HG03521 (cell line): ENCODE results near the gene VBP1.
"Not testable (repeated sequence)": the region's sequence is repeated elsewhere in the genome, so short reads cannot be mapped to it uniquely, and the experiment has no call there.

Experiments used
- ATAC-seq: cut with Tn5 transposase; IDR thresholded peaks from one replicate; pipeline ENCODE4 v1.9.1; 2021; ENCODE audit warnings: mild to moderate bottlenecking, moderate library complexity; ENCODE audit not compliant: unreplicated experiment

VBP1 gene

GRCh38 chrX:155216179-155216939, at the start of gene VBP1:
VBP1 (plus strand) TSS chrX:155216460; CDS start chrX:155216483, 23 bp downstream.
- peak; percentile 98 for ATAC-seq

- ATAC-seq, result no peak
Measured at GRCh38 chrX:155169881-155170280, 46.4 kb upstream of the VBP1 start.

GRCh38 chrX:155179346-155179997, 36.8 kb upstream of the VBP1 start:
- ATAC-seq, result no peak

GRCh38 chrX:155188786-155189185, 27.5 kb upstream of the VBP1 start:
- ATAC-seq, result no peak

- ATAC-seq, result no peak
Measured at GRCh38 chrX:155211208-155211607, 5.1 kb upstream of the VBP1 start.

- ATAC-seq, result no peak
Measured at GRCh38 chrX:155213731-155214130, 2.5 kb upstream of the VBP1 start.

- ATAC-seq, result peak; percentile 34
Measured at GRCh38 chrX:155215443-155216178, 649 bp upstream of the VBP1 start.

- no peak for ATAC-seq
Measured at GRCh38 chrX:155216940-155217440, 730 bp downstream of the VBP1 start.

- ATAC-seq, result no peak
Measured at GRCh38 chrX:155218777-155219176, 2.5 kb downstream of the VBP1 start.

- no peak for ATAC-seq
Measured at GRCh38 chrX:155221351-155221750, 5.1 kb downstream of the VBP1 start.

GRCh38 chrX:155223746-155224145, 7.5 kb downstream of the VBP1 start:
- ATAC-seq, result not testable (repeated sequence)

- ATAC-seq, result no peak
Measured at GRCh38 chrX:155225774-155226173, 9.5 kb downstream of the VBP1 start.

GRCh38 chrX:155231163-155231562, 14.9 kb downstream of the VBP1 start:
- ATAC-seq, result peak; percentile 69

GRCh38 chrX:155235891-155236290, 19.6 kb downstream of the VBP1 start:
- no peak for ATAC-seq

- ATAC-seq, result no peak
Measured at GRCh38 chrX:155237719-155238118, 21.5 kb downstream of the VBP1 start.

GRCh38 chrX:155242300-155242699, 26.0 kb downstream of the VBP1 start:
- ATAC-seq, result no peak

- ATAC-seq, result no peak
Measured at GRCh38 chrX:155246748-155247147, 30.5 kb downstream of the VBP1 start.

GRCh38 chrX:155247497-155247896, 31.2 kb downstream of the VBP1 start:
- no peak for ATAC-seq

GRCh38 chrX:155251391-155251790, 35.1 kb downstream of the VBP1 start:
- no peak for ATAC-seq

- no peak for ATAC-seq
Measured at GRCh38 chrX:155259752-155260151, 43.5 kb downstream of the VBP1 start.

GRCh38 chrX:155262970-155263754, 46.9 kb downstream of the VBP1 start:
- ATAC-seq, result no peak
